Measurements from ENCODE around the gene PIM3.

Gene PIM3

GRCh38 chr22:49991907-49992533 lies 31.4 kb downstream of the PIM3 start:
- DNase-seq (ENCODE audit: low read depth): no peak

DNA sequence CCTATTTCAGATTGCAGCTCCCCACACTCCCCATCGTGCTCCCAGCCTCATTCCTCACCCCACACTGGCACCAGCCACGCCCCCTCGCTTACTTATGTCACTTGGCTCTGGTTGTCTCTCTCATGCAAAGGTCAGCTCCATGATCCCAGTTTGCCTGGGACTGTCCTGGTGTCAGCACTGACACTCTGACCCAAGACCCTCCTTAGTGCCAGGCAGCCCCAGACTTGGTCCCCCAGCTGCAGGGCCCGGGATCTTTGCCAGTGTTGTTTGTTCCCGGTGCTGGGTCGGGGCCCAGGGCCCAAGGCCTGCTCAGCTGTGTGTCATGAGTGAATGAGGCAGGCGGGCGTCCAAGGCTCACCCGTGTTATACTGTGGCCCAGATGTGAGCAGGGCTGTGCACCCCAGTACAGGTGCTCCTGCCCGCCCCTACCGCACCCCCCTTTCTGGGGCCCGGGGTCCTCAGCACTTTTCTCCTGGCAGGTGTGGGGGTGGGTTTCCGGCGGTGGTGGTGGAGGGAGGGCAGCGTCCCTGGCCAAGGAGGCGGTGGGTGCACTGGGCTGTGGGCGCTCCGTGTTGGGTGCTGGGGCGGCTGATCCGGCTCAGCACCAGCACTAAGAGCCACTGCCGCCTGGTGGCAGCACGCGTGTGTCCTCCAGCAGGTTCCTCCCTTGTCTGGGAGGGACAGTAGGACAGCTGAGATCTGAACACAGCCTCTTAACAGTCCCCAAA lies 32.5 kb downstream of the PIM3 start:
- DNase-seq (ENCODE audit: low read depth): peak; percentile 40

DNA sequence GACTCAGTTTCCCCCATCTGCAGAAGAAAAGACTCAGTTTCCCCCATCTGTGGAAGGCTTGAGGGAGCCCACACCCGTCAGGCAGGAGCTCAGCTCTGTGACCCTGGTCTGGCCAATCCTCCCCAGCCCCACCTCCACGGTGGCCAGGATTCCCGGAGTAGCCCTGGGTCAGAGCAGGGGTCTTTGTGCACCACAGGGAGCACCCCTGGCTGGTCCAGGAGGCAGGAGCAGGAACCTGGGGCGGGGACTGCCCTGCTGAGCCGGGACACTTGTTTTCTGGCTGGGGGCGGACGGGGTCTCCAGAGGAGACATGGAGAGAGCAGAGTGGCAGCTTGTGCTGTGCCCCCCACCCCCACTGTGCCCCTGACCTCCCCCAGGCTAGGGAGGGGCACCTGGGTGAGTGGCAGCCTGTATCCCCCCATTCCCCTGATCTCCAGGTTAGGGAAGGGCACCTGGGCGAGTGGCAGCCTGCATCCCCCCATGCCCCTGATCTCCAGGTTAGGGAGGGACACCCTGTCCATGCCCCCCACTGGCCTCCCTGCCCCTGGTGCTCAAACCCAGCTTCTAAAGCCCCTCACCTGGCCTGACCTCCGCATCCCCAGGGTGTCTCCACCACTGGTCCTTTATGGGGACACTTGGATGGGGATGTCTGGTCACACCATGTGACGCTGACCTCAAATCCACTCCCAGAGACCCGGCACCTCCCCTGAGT lies 33.2 kb downstream of the PIM3 start:
- DNase-seq (ENCODE audit: low read depth): no peak

DNA sequence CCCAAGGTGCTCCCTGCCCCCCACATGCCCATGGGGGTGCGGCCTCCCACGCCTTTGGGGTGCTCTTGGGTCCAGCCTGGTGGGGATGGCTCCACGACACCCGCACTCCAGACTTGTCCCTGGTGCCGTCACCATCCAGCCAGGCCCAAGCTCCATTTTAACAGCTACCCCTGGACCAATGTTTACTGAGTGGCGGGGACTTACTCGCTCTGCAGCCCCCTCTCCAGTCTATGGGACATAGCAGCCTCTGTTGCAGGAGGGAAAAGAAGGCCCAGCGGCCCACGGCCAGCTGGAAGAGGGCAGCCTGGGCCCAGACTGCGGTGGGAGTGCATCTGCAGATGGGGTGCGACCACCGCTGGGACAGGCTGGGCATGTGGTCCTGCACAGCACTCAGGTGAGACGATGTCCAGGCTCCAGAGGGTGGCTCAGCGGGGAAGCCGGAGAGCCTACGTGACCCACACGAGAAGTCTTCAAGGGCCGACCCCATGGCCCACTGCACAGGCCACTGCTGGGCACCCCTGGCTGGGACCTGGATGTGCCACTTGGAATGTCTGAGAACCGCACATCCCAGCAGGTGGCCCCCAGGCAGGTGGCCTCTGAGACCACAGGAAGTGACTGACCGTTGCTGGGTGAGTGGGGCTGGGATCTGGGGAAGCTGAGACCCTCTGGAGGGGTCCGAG lies 33.9 kb downstream of the PIM3 start:
- DNase-seq (ENCODE audit: low read depth): no peak

- no peak for DNase-seq (ENCODE audit: low read depth)
Measured at GRCh38 chr22:49995041-49995360, 34.4 kb downstream of the PIM3 start.

GRCh38 chr22:49995361-49996118 lies 35.0 kb downstream of the PIM3 start:
- no peak for DNase-seq (ENCODE audit: low read depth)

DNA sequence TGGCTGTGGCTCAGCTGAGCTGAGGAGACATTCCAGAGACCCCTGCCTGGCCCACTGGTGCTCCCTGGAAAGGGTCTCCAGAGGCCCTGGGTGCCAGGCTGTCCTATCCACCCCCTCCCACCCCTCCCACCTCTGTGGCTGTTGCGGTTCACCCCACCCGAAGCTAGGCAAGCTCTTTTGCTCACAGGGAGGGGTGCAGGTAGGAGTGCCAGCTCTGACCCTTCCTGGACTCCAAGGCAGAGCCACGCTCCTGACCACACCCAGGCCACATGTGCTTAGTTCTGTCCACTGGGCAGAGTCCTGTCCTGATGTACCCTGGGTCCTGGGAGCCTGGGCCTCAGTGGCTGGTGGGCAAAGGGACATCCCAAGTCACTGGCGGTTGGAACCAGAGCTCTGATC lies 35.5 kb downstream of the PIM3 start:
- DNase-seq (ENCODE audit: low read depth): no peak

GRCh38 chr22:49996518-49997250 lies 36.1 kb downstream of the PIM3 start:
- DNase-seq (ENCODE audit: low read depth): no peak

DNA sequence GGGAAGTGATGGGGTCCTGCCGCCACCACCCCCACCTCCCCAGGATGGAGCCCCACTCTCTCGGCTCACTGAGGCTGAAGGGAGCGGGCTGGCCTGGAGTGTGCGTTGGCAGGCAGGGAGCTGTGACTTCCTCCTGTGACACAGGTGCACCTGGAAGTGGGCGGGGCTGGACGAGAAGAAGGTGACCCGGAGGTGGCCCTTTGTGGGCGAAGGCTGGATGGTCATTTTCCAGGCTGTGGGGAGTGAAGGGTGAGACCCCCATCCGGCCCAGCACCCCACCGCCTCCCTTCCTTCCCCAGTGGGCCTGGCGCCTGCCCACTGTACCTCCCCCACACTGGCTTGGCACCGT lies 36.7 kb downstream of the PIM3 start:
- DNase-seq (ENCODE audit: low read depth): no peak

DNA sequence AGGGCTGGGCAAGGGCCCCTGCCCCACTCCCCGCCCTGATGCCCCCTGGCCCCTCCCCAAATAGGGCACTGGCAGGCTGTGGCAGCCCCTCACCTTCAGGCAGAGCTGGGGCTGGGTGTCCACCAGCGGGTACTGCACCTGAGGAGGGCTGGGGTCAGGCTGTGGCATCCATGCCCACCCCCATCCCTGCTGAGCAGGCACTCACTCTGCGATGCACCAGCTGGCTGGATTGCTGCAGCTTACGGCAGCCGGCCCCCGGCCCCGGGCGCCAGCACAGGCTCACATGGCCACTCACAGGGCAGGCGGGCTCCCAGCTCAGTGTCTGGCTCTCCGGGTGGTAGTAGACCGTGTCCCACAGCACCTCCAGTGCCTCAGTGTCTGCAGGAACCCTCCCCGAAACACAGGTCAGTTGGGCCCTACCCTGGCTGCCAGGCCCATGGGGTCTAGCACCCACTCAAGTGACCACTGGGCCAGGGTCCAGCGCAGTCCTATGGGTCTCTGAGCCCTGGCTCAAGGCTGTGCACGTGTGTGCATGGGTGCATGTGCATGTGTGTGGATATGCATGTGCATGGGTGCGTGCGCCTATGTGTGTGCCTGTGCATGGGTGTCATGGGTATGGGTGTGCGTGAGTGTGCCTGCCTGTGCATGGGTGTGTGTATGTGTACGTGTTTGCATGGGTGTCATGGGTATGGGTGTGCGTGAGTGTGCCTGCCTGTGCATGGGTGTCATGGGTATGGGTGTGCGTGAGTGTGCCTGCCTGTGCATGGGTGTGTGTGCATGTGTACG lies 37.6 kb downstream of the PIM3 start:
- no peak for DNase-seq (ENCODE audit: low read depth)

DNA sequence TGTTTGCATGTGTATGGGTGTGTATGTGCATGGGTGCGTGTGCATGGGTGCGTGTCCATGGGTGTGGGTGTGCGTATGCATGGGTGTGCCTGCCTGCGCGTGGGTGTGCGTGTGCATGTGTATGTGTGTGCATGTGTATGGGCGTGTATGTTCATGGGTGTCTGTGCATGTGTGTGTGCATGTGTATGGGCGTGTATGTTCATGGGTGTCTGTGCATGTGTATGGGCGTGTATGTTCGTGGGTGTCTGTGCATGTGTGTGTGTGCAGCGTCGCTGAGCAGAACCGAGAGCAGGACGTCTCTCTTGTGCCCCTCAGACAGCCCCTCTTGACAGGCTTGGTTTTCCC lies 38.1 kb downstream of the PIM3 start:
- DNase-seq (ENCODE audit: low read depth): no peak

- no peak for DNase-seq (ENCODE audit: low read depth)
Measured at GRCh38 chr22:49999063-49999945, 38.7 kb downstream of the PIM3 start.

DNA sequence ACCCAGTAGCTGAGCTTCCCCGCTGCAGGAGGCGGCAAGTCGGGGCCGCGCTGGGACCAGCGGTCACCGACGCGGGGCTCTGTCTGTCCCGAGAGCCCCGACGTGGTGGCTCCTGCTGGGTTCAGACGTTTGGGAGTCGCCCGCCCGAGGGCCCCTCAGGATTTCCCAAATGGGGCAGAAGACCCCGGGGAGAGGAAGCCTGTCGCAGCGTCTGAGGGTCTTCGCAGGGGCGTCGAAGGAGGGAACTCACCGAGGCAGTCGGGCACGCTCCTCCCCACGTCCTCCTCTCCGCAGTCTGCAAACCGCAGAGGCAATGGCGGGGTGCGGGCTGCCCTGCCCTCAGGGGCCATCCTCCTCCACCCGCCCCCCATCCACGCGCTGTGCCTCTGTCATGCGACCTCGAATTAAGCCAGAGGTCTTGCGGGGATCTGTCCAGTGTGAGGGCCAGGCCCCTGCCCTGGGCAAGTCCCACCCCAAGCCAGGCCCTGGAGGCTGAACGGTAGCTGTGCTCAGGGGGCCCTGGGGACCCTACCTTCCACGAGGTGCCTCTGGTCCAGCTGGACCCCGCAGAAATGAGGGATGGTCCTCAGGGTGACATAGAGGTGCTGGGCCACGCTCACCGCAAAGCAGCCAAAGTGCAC lies 39.5 kb downstream of the PIM3 start:
- DNase-seq (ENCODE audit: low read depth): no peak

DNA sequence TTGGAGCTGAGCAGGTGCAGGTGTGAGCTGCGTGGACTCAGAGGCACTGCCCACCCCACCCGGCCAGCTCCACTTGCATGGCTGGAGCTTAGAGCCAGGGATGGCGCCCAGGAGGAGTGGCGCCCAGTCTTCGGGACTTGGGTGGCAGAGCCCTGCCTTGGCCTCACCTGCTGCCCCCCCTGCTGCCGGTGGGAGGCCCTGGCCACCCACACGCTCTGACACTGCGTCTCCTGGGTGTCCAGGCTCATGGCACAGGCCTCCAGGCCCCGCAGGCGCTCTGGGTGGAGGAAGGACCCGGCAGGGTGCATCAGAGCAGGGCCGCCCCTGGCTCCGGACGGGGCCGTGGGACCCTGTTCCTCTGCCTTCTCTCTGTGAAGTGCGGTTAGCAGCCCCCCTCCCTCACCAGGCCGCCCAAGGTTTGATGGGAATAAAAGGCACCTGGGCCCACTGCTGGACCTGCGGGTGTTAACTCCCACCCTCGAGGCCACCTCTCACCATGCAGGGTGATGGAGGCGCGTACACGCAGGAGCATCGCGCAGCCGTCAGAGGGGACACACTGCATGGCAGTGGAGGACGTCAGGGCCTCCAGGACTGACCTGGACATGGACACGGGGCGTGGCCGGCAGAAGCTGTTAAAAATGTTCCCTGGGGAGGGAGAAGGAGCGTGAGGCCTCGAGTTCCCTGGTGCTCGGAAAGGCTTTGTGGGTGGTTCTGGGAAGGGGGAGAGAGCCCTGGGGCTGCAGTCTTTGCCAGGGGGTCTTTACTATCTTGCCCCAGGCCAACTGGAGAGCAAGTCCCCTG lies 40.2 kb downstream of the PIM3 start:
- DNase-seq (ENCODE audit: low read depth): no peak

- no peak for DNase-seq (ENCODE audit: low read depth)
Measured at GRCh38 chr22:50001388-50002231, 41.0 kb downstream of the PIM3 start.

DNA sequence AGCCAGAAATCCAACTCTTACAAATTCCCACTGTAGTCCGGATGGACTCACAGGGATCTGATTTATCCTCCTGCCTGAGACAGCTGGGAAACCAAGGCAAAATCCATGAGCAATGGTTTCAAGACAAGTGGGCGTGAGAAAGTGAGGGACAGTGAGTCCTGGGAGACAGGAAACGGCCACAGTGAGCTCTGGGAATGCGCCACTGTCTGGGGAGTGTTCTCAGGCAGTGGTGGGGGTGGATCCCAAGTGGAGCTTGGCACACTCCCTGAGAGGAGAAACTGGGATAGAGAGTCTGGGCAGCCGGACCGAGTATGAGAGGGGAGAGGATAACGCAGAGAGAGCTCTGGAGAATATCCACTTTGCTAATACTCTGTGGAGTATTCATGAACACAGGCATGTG lies 42.2 kb downstream of the PIM3 start:
- DNase-seq (ENCODE audit: low read depth): no peak

DNA sequence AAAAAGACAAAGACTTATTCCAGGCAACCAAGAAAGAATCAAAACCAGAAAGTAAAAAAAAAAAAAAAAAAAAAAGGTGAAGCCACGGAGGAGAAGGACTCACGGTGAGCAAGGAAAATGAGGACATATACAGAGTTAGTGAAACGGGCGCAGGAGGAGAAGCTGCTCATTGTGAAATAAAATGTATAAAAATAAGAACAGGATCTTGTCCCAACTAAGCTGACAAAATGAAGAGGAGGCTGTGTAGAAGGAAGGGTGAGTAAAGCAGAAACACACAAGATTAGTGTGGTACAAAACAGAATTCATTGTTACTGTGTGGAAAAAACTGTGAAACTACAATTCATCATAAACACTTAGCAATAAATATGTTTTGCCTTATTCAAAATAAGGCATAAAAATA lies 44.3 kb downstream of the PIM3 start:
- no peak for DNase-seq (ENCODE audit: low read depth)
